NCI-H2171 (cell line): Measurements from ENCODE around the gene RALGDS.
A peak's percentile ranks its signal among the peaks of the same experiment; 100 is the strongest.

Experiments
- DNase-seq: peaks from one replicate; lab custom pipeline; 2025; lab: John Stamatoyannopoulos, UW

RALGDS gene

DNA sequence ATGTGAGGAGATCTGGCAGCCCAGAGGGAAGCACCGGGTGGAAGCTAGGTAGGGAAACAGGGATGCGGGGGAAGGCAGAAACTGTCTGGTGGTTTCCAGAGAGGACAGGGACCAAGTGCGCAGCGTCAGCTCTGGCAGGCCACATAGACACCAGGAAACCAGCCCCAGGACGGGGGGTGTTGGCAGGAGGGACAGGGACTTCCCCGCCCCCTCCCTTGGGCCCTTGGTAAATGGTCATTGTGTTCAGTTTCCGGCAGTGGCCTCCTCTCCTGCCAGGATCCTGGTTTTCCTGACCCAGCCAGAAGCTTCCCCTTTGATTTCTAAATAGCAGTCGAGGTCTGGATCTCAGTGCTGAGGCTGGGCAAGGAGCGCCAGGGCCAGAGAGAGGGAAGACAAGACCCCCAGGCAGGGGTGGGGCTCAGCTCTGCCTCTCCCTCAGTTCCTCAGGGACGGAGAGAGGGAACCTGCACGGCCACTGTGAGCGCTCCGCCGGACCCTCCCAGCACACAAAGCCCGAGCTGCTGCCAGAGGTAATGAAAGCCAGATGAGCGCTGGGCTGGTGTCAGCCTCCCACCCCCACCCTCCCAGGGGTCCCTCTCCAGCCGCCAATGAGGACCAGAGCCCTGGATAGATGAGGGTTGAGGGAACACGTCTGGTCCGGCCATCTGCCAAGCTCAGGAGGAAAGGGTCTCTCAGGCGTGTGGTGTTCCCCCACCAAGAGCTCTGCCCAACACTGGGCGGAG, 1.8 kb downstream of the RALGDS start:
- peak; percentile 84 for DNase-seq

- no peak for DNase-seq
Measured at GRCh38 chr9:133118568-133118967, 2.5 kb downstream of the RALGDS start.

- DNase-seq: no peak
Measured at GRCh38 chr9:133118179-133118520, 2.9 kb downstream of the RALGDS start.

DNA sequence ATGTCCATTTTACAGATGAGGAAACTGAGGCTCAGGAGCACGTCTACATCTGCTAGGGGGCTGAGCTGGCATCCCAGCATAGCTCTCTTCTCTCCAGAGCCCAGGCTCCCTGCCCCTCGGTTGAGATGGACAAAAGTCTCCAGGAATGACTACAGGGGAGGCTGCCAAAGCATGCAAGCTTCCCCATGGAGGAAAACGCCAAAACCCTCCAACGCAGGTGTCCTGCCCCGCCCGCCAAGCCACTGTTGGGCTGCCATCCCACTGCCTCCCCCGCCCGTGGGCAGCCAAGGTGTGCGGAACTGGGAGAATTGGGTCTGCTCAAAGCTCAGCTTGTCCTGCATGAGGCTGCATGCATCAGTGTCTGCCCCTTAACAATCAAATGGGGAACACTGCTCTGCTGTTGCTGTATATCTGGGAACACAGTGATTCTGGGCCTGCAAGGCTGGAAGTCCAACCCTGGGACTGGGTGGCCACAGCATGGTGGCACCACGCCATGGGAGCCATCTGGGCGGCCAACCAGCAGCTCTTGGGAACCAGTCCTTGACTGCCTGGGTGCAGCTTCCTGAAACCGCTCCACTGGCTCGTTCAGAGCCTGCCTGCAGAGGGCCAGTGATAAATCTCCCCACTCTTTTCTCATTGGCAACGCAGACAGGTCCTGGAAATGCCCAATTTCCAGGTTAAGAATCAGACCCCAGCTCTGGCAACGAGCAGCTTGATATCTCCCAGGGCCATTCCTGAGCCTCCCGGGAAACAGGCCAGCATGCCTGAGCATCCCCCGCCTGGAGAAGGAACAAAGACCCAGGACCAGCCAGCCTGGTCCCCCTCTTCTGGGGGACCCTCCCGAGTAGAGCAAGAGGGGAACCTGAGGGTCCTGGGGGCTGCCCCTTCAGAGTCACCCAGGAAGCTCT, 3.5 kb downstream of the RALGDS start:
- DNase-seq: no peak

DNA sequence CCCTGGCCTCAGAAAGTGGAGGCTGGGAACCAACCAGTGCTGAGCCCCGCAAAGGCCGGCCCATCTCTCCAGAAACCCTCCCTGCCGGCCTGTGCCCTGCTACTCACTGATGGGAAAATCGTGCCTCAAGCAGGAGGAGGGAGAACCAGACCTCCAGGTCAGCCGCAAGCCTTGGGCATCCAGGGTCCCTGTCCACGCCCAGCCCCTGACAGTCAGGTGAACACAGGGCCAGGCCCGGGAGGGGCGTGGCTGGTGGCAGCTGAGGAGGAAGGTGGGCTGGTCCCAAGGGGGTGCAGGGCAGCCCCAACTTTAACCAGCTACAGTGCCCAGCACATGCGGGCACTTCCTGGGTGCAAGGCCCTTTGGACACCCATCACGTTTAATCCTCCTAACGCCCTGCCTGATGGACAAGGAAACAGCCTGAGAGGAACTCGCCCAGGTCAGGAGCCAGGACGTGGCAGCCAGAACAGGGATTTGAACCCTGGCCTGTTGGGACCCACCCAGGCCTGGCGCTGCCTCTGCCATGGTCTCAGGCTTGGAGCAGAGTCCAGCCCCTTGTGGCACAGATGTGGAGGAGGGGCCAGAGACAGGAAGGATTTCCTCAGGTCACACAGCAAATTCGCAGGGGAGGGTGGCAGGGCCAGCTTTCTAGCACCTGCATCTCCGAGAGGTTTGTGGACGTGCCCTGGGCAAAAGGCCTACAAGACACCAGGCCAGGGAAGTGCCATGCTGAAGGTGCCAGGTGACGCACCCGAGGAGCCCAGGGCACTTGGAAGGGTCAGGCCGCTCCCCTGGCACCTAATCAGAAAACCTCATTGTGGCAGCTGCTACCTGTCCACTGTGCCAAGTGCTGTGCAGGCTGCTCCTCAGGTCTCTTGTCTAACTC, 4.5 kb downstream of the RALGDS start:
- no peak for DNase-seq

GRCh38 chr9:133115604-133116345, 5.3 kb downstream of the RALGDS start:
- DNase-seq: no peak

- peak; percentile 42 for DNase-seq
Measured at GRCh38 chr9:133114886-133115603, 6.0 kb downstream of the RALGDS start.

GRCh38 chr9:133113949-133114885, 6.8 kb downstream of the RALGDS start:
- DNase-seq: peak; percentile 82

- DNase-seq: no peak
Measured at GRCh38 chr9:133113163-133113948, 7.7 kb downstream of the RALGDS start.

GRCh38 chr9:133112663-133113026, 8.4 kb downstream of the RALGDS start:
- no peak for DNase-seq

- DNase-seq: no peak
Measured at GRCh38 chr9:133111808-133112662, 9.0 kb downstream of the RALGDS start.

DNA sequence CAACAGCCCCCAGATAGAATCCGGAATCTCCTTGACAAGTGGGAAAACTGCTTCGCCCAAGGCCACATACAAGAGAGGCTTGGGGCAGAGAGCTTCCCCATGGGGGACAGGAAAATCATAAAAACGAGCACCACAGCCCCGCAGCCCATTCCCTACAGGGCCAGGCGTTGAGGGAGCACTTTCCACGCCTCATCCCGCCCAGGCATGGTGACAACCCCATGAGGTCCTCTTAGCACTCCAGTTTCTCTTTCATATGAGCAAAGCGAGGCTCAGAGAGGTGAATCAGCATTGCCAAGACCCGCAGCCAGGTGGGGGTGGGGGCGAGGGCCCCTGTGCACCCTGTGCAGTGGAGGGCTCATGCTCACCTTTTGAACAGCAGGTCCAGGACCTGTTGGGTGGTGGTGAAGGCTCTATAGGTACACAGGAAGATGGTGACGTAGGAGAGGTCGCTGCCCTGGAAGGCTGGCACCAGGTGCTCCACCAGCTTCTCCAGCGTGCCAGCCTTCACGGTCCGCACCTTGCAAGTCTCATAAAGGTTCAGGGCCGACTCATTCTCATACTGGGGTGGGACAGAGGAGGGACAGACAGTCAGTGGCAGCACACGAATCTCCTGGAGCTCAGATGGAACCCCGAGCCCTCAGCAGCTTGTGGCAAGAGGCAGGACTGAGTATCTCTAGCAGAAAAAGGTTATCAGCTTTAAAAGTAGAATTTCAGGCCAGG, 10.9 kb downstream of the RALGDS start:
- no peak for DNase-seq

- DNase-seq: no peak
Measured at GRCh38 chr9:133108794-133109641, 12.0 kb downstream of the RALGDS start.

DNA sequence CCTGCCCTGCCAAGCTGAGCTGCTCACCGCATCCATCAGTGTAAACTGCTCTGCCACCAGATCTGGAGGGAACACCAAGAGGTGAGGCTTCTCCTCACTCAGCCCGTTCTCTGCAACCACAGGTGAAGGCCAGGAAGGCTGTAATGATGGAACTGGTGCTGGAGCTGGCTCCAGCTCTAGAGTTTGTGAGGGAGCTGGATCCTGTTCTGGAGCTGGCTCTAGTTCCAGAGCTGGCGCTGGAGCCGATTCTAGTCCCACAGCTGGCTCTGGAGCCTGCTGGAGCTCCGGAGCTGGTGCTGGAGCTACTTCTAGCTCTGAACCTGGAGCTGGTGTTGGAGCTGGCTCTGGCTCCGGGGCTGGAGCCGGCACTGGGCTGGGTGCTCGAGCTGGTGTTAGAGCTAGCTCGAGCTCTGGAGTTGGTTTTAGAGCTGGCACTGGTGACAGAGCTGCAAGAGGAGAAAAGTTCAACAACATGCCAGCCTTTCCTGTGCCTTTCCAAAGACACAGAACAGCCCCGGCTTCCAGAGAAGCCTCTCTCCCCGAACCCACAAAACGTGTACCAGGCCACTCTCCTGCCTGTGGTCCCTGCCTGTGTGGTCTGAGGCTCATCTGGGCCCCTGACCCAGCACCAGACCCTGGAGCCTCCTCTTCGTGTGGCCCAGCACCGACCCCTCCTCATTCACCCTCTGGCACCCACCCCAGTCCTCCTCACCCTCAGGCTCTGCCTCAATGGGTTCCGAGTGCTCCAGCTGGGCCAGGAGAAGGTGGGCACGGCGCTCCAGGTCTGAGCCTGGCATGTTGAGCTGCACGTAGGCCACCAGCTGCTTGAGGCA, 12.9 kb downstream of the RALGDS start:
- no peak for DNase-seq

DNA sequence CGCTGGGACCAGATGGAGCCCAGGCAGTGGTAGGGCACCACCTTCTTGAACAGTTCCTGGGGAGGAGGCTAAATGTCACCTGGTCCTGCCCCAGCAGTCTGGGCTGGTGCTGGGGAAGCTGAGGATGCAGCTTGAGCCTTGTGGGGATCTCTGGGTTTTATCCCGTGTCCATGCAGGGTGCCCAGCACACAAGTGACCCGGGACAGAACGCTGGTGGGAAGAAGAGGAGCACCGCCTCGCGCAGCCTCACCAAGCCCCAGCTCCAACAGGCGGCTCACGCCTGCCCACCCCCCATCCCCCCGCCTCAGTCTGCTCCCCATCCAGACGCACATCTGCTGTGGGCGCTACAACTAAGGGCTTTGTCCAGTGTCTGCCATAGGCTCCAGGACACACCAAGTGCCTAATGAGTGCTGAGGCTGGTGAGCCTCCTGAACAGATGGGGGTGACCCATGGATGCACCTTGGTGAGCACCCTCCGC, 13.8 kb downstream of the RALGDS start:
- no peak for DNase-seq
